GM18858 (cell line): Measurements from ENCODE around the gene TFAP2C.
"Not testable (repeated sequence)": the region's sequence is repeated elsewhere in the genome, so short reads cannot be mapped to it uniquely, and the experiment has no call there.

Experiments
- ATAC-seq: cut with Tn5 transposase; IDR thresholded peaks from one replicate; pipeline ENCODE4 v1.9.1; 2021; ENCODE audit not compliant: unreplicated experiment

The TFAP2C gene

GRCh38 chr20:56614196-56614595 lies 14.9 kb upstream of the TFAP2C start:
- ATAC-seq: no peak

- ATAC-seq: no peak
These were observed 12.4 kb upstream of the TFAP2C start for GRCh38 chr20:56616716-56617115.

- ATAC-seq: no peak
These were observed 11.6 kb upstream of the TFAP2C start for GRCh38 chr20:56617489-56617888.

GRCh38 chr20:56621730-56622129 lies 7.4 kb upstream of the TFAP2C start:
- no peak for ATAC-seq

- not testable (repeated sequence) for ATAC-seq
These were observed 5.2 kb upstream of the TFAP2C start for GRCh38 chr20:56623930-56624329.

GRCh38 chr20:56624786-56625681 lies 4.1 kb upstream of the TFAP2C start:
- ATAC-seq: no peak

GRCh38 chr20:56625837-56626236 lies 3.3 kb upstream of the TFAP2C start:
- no peak for ATAC-seq

- ATAC-seq: no peak
These were observed 2.6 kb upstream of the TFAP2C start for GRCh38 chr20:56626367-56627121.

GRCh38 chr20:56627122-56628014 lies 1.7 kb upstream of the TFAP2C start:
- no peak for ATAC-seq

- no peak for ATAC-seq
These were observed 862 bp upstream of the TFAP2C start for GRCh38 chr20:56628015-56628872.

GRCh38 chr20:56629464-56630085 lies 469 bp downstream of the TFAP2C start:
- ATAC-seq: no peak

- no peak for ATAC-seq
These were observed 984 bp downstream of the TFAP2C start for GRCh38 chr20:56630086-56630493.

GRCh38 chr20:56630506-56631317 lies 1.6 kb downstream of the TFAP2C start:
- ATAC-seq: no peak

GRCh38 chr20:56631318-56631989 lies 2.3 kb downstream of the TFAP2C start:
- ATAC-seq: no peak

GRCh38 chr20:56631990-56632327 lies 2.9 kb downstream of the TFAP2C start:
- ATAC-seq: no peak

- ATAC-seq: no peak
These were observed 5.2 kb downstream of the TFAP2C start for GRCh38 chr20:56634307-56634706.

- no peak for ATAC-seq
These were observed 5.8 kb downstream of the TFAP2C start for GRCh38 chr20:56634735-56635385.

GRCh38 chr20:56636716-56637115 lies 7.6 kb downstream of the TFAP2C start:
- ATAC-seq: no peak
